Measurements from ENCODE around the gene ABCA5. TPM values are rescaled to one million over a fixed set of nuclear protein-coding genes. Genes with fewer than 3 reads are reported as not detected.

ABCA5 gene
- total and polyA plus RNA-seq, 9 of the 15 experiments (the other 6 are each of a cell fraction or from before 2014, with no cell fraction given): 0.74 to 2.3 (median 1.4) TPM

DNA sequence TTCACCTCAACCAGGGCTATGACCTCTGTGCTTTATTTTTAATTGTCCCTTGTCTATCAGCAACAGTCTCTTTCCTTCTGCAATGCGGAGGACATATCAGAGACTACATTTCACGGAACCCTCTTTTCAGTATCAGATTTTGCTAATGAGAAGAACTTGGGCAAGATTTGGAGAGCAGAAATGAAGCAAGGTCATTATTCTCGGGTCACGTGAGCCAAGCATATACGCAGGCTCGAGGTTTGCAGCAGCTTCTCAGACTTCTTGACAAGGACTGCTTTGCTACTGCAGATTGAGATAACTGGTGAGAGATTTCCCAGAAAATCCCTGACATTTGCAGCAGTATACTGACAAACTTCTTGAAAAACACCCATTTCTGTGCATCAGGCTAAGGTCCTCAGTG, 128.7 kb downstream of the ABCA5 start (continued):
- TF ChIP-seq ZBTB26 (CRISPR knock-in tag; IDR thresholded peaks at IDR 0.05): no peak
- TF ChIP-seq CREB3L1 (IDR thresholded peaks at IDR 0.05; ENCODE audit: borderline replicate concordance, low read depth): no peak
- no peak for TF ChIP-seq MAFG (tag; conservative IDR thresholded peaks at IDR 0.05)
- TF ChIP-seq MEIS2 (IDR thresholded peaks at IDR 0.05; ENCODE audit: partially characterized antibody): peak; percentile 31
- TF ChIP-seq CC2D1A (IDR thresholded peaks at IDR 0.05): no peak
- TF ChIP-seq ZNF398 (CRISPR knock-in tag; IDR thresholded peaks at IDR 0.05): no peak
- no peak for TF ChIP-seq MEF2A (IDR thresholded peaks at IDR 0.05; ENCODE audit: control insufficient read depth, low read depth, low read length)
- no peak for TF ChIP-seq NR2F6 (CRISPR knock-in tag; IDR thresholded peaks at IDR 0.05)
- no peak for TF ChIP-seq NR2C1 (IDR thresholded peaks at IDR 0.05)
- TF ChIP-seq NR2C1 (tag; IDR thresholded peaks at IDR 0.05): 0 out of 2 replicates have a peak, but pooled peaks have one; percentile 16
- no peak for TF ChIP-seq CHAMP1 (IDR thresholded peaks at IDR 0.05)
- no peak for TF ChIP-seq RBM34 (IDR thresholded peaks at IDR 0.05; ENCODE audit: borderline replicate concordance, insufficient read depth, low read length)
- peak; percentile 88 for TF ChIP-seq USF2 (CRISPR knock-in tag; IDR thresholded peaks at IDR 0.05)
- TF ChIP-seq, protein P1, sequence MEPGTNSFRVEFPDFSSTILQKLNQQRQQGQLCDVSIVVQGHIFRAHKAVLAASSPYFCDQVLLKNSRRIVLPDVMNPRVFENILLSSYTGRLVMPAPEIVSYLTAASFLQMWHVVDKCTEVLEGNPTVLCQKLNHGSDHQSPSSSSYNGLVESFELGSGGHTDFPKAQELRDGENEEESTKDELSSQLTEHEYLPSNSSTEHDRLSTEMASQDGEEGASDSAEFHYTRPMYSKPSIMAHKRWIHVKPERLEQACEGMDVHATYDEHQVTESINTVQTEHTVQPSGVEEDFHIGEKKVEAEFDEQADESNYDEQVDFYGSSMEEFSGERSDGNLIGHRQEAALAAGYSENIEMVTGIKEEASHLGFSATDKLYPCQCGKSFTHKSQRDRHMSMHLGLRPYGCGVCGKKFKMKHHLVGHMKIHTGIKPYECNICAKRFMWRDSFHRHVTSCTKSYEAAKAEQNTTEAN (CRISPR knock-in tag; IDR thresholded peaks at IDR 0.05): no peak
